Measurements from ENCODE around the gene HMGB2. TPM values are rescaled to one million over a fixed set of nuclear protein-coding genes. Genes with fewer than 3 reads are reported as not detected.

The HMGB2 gene
- total RNA-seq, 1 donor from 2014 or later: 56.1 TPM

DNA sequence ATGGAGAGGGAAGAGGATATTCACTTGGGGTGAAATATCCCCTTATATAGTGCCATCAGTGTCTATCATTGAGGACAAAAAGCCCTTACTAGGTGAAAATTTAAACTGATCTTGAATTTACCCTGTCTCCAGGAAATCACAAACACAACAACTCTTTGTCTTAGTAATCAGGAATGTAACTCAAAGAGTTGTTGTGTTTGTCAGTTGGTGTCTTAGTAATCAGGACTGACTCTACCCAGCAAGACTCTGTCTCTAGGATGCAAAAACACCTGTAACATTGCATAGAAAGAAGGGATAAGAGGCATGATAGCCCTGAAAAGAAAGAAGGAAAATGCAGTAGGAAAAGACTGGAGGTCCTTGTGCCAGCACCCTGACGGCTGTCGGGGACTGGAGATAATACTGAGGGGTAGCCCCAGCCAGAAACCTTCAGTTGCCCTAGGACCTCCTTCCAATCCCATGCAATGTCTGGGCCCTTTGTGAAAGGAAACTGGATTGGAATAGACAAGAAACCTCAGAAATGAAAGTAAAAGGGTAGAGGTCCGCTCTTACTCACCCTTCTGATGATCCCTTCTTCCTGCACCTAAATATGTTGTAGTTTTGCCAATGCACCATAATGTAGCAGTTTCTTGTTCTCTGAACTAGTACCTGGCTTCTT, 45.3 kb downstream of the HMGB2 start:
- DNase-seq (ENCODE audit: low read depth): no peak

- peak; percentile 34 for DNase-seq (ENCODE audit: low read depth)
These were observed 45.9 kb downstream of the HMGB2 start for GRCh38 chr4:173288296-173288695.

- DNase-seq (ENCODE audit: low read depth): no peak
These were observed 46.7 kb downstream of the HMGB2 start for GRCh38 chr4:173287486-173287885.

DNA sequence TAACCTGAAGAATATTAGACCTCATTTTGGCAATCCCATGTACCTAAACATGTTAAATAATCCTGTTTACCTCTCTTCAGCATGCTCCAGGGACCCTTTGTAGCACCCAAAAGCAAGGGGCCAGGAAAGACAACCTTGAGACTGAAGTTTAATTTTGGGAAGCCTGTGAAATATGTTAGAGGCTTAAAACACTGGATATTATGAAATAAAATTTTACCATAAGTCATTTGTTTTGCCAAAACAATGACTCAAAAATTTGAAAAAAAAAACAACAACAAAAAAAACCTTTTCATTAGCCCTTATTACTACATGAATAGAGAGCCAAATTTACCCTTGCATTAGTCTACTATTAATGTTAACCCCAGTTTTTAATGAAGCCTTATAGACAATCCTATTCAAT, 49.7 kb downstream of the HMGB2 start:
- no peak for DNase-seq (ENCODE audit: low read depth)

- no peak for DNase-seq (ENCODE audit: low read depth)
These were observed 51.5 kb downstream of the HMGB2 start for GRCh38 chr4:173282626-173283025.

- DNase-seq (ENCODE audit: low read depth): no peak
These were observed 51.9 kb downstream of the HMGB2 start for GRCh38 chr4:173282256-173282562.

DNA sequence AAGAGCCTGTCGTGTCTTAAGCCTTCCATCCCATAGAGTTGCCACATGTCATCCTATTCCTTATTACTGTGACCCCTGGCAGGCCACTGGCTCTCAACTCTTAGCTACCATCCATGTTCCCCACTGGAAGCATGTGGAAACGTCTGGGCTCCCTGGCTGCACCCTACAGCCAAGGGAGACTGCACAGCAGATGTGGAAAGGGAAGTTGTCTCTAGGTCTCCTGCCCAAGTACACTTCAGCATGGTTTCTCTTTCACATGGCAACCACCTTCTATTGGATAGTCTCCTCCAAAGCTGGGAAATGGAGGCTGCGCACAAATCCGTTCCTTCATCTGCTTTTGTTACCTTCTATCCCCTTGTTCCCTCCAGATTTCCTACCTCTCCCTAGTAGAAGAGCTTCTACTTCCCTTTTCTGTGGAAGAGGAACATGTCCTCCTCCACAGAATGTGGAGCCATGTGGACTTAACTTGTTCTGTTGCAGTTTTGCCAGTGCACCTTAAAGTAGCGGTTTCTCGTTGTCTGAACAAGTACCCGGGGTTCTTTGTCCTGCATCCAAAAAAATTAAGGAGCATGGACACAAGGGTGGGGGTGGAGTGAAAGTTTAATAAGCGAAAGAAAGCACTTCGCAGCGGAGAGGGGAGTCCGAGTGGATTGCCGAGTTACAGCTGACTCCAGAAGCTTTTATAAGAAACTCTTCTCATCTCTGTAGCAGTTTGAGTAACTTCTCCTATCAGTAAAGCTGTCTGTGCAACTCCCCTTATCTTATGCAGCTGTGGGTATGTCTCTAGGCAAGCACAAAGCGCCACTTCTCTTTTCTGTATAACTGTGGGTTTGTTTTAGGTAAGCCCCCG, 52.5 kb downstream of the HMGB2 start:
- no peak for DNase-seq (ENCODE audit: low read depth)

Other genes with a start within 250 kb of the HMGB2 start
- gene GALNT7, start 165.5 kb downstream of the HMGB2 start, total RNA-seq: 71.6 and 84.1 TPM in 2 replicates
- 27.3 and 70.7 TPM in 2 replicates for gene SAP30, start 36.6 kb upstream of the HMGB2 start, total RNA-seq
- gene SCRG1, start 64.8 kb upstream of the HMGB2 start, total RNA-seq: 0.21 TPM in 1 of 2 replicates, not detected in the other
- 0.11 TPM in 1 of 2 replicates, not detected in the other for gene HAND2, start 195.9 kb upstream of the HMGB2 start, total RNA-seq